ENCODE measurements around the gene CDH8. TPM values are rescaled to one million over a fixed set of nuclear protein-coding genes. Genes with fewer than 3 reads are reported as not detected.

CDH8 gene
- total RNA-seq, 1 experiment from 2014 or later, result 2.5 TPM

DNA sequence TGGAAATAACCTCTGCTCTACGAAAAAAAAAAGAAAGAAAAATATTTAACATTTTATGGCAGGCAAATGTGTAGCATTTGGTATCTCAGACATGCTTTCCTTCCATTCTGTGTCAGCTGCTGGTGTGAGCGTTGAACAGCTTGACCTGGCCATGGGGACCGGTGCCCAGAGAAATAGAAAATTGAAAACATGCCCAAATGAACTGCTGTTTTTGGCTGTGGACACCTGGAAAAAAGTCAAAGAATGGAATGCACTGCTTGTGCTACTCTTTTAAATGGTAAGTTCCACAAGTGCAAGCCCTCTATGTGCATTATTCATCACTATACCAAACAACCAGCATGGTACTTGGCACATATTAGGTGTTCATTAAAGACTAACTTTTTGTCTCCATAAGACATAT is 127.2 kb downstream of the CDH8 start:
- H3K9ac ChIP-seq (ENCODE audit: low read length), result no peak overlapping the region
- DNase-seq (ENCODE audit: low read depth, low spot score) (no peak), ATAC-seq (no peak)
- no peak overlapping the region for H2AFZ ChIP-seq (ENCODE audit: low read depth, low read length, poor library complexity, severe bottlenecking)
- ChIA-PET RAD21 (ENCODE audit: low non-redundant PET in 1 of 2, low total read pairs in 2 of 2, uncharacterized antibody in 2 of 2, unreplicated experiment in 2 of 2) (no interaction called here), CTCF (no interaction called here), POLR2A (no interaction called here)
- H4K20me1 ChIP-seq (ENCODE audit: insufficient read depth), result no peaks in the 10 kb centered on the region
- H3K36me3 ChIP-seq (ENCODE audit: control insufficient read depth in 1 of 2, insufficient read depth in 2 of 2, low read length in 2 of 2), result no peaks in the 10 kb centered on the region
- H3K9me3 ChIP-seq (ENCODE audit: control insufficient read depth in 1 of 2, insufficient read depth in 1 of 2, low read depth in 1 of 2, low read length in 2 of 2), result peaks cover 6 to 34% of the 10 kb centered on the region in 2 experiments; a peak in 2 of 4 replicates
- BruUV-seq (replicated peaks), result no TSS peak
- intact Hi-C loops (cut with micrococcal nuclease), result no loop called here
- H3K79me2 ChIP-seq (ENCODE audit: insufficient read depth, low read length), result no peaks in the 10 kb centered on the region
- H3K27me3 ChIP-seq (ENCODE audit: insufficient read depth, low read length), result no peaks in the 10 kb centered on the region
- H3K27ac ChIP-seq (ENCODE audit: low read depth, low read length), result no peak overlapping the region
- H3K4me3 ChIP-seq (replicated peaks in 1 of 2; ENCODE audit: low read depth in 1 of 2, low read length in 2 of 2), result no peak overlapping the region
- no peak overlapping the region for H3K4me2 ChIP-seq (ENCODE audit: low read length)
- H3K9me2 ChIP-seq (ENCODE audit: insufficient read depth), result no peaks in the 10 kb centered on the region
- no peaks in the 10 kb centered on the region for H3K4me1 ChIP-seq (ENCODE audit: control insufficient read depth in 1 of 2, insufficient read depth in 2 of 2, low read length in 2 of 2)
- TF ChIP-seq SP1 (IDR thresholded peaks at IDR 0.05; ENCODE audit: low read depth), result no peak
- TF ChIP-seq, protein P1, sequence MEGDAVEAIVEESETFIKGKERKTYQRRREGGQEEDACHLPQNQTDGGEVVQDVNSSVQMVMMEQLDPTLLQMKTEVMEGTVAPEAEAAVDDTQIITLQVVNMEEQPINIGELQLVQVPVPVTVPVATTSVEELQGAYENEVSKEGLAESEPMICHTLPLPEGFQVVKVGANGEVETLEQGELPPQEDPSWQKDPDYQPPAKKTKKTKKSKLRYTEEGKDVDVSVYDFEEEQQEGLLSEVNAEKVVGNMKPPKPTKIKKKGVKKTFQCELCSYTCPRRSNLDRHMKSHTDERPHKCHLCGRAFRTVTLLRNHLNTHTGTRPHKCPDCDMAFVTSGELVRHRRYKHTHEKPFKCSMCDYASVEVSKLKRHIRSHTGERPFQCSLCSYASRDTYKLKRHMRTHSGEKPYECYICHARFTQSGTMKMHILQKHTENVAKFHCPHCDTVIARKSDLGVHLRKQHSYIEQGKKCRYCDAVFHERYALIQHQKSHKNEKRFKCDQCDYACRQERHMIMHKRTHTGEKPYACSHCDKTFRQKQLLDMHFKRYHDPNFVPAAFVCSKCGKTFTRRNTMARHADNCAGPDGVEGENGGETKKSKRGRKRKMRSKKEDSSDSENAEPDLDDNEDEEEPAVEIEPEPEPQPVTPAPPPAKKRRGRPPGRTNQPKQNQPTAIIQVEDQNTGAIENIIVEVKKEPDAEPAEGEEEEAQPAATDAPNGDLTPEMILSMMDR (IDR thresholded peaks at IDR 0.05 in 2 of 3, conservative IDR thresholded peaks at IDR 0.05 in 1 of 3; ENCODE audit: borderline replicate concordance in 1 of 3, insufficient read depth in 1 of 3, low read depth in 2 of 3, low read length in 2 of 3), result no peak
- TF ChIP-seq SRF (IDR thresholded peaks at IDR 0.05; ENCODE audit: low read depth), result no peak
- no peak for TF ChIP-seq FOSL1 (IDR thresholded peaks at IDR 0.05; ENCODE audit: low read depth)
- TF ChIP-seq EGR1 (IDR thresholded peaks at IDR 0.05; ENCODE audit: low read depth), result no peak
- TF ChIP-seq CEBPB (IDR thresholded peaks at IDR 0.05; ENCODE audit: low read depth), result no peak
- TF ChIP-seq JUND (IDR thresholded peaks at IDR 0.05), result no peak
- no peak for TF ChIP-seq ELF1 (IDR thresholded peaks at IDR 0.05; ENCODE audit: borderline replicate concordance, low read depth)
- TF ChIP-seq ZFX (IDR thresholded peaks at IDR 0.05), result no peak
- TF ChIP-seq, protein P2, sequence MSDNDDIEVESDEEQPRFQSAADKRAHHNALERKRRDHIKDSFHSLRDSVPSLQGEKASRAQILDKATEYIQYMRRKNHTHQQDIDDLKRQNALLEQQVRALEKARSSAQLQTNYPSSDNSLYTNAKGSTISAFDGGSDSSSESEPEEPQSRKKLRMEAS (IDR thresholded peaks at IDR 0.05), result no peak
- TF ChIP-seq SIN3A (IDR thresholded peaks at IDR 0.05; ENCODE audit: low read depth), result no peak

DNA sequence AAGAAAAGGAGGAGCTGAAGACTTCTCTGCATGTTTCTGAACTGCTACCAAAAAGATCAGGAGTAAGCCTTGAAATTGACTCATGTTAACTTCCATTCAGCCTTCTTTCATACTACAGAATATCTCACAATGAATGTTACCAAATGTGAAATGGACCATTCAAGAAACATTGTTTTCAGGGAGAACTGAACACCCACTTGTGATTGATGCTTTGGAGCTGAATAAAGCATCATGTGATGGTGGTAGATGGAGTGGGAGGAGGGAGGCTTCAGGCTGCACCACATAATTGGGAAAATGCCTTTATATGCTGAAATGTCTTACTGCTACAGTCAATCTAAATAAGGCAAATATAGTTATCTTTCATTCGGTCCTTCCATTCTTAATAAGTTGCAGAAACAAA is 127.8 kb downstream of the CDH8 start:
- H3K4me1 ChIP-seq (ENCODE audit: control insufficient read depth in 1 of 2, insufficient read depth in 2 of 2, low read length in 2 of 2), result no peaks in the 10 kb centered on the region
- H3K9ac ChIP-seq (ENCODE audit: low read length), result no peak overlapping the region
- BruUV-seq (replicated peaks), result no TSS peak
- no peak overlapping the region for H3K4me2 ChIP-seq (ENCODE audit: low read length)
- DNase-seq (ENCODE audit: low read depth, low spot score) (no peak), ATAC-seq (no peak)
- H3K9me2 ChIP-seq (ENCODE audit: insufficient read depth), result no peaks in the 10 kb centered on the region
- no peaks in the 10 kb centered on the region for H3K79me2 ChIP-seq (ENCODE audit: insufficient read depth, low read length)
- intact Hi-C loops (cut with micrococcal nuclease), result no loop called here
- no peaks in the 10 kb centered on the region for H3K27me3 ChIP-seq (ENCODE audit: insufficient read depth, low read length)
- no peaks in the 10 kb centered on the region for H3K36me3 ChIP-seq (ENCODE audit: control insufficient read depth in 1 of 2, insufficient read depth in 2 of 2, low read length in 2 of 2)
- H3K9me3 ChIP-seq (ENCODE audit: control insufficient read depth in 1 of 2, insufficient read depth in 1 of 2, low read depth in 1 of 2, low read length in 2 of 2), result peaks cover 6 to 34% of the 10 kb centered on the region in 2 experiments; a peak in 2 of 4 replicates
- no peak overlapping the region for H3K27ac ChIP-seq (ENCODE audit: low read depth, low read length)
- RAD21 ChIA-PET (ENCODE audit: low non-redundant PET in 1 of 2, low total read pairs in 2 of 2, uncharacterized antibody in 2 of 2, unreplicated experiment in 2 of 2), result no interaction called here
- H4K20me1 ChIP-seq (ENCODE audit: insufficient read depth), result no peaks in the 10 kb centered on the region
- no peak overlapping the region for H3K4me3 ChIP-seq (replicated peaks in 1 of 2; ENCODE audit: low read depth in 1 of 2, low read length in 2 of 2)
- H2AFZ ChIP-seq (ENCODE audit: low read depth, low read length, poor library complexity, severe bottlenecking), result no peak overlapping the region
- POLR2A ChIA-PET, result no interaction called here
- CTCF ChIA-PET, result no interaction called here
- no peak for TF ChIP-seq ELF1 (IDR thresholded peaks at IDR 0.05; ENCODE audit: borderline replicate concordance, low read depth)
- TF ChIP-seq, protein P3, sequence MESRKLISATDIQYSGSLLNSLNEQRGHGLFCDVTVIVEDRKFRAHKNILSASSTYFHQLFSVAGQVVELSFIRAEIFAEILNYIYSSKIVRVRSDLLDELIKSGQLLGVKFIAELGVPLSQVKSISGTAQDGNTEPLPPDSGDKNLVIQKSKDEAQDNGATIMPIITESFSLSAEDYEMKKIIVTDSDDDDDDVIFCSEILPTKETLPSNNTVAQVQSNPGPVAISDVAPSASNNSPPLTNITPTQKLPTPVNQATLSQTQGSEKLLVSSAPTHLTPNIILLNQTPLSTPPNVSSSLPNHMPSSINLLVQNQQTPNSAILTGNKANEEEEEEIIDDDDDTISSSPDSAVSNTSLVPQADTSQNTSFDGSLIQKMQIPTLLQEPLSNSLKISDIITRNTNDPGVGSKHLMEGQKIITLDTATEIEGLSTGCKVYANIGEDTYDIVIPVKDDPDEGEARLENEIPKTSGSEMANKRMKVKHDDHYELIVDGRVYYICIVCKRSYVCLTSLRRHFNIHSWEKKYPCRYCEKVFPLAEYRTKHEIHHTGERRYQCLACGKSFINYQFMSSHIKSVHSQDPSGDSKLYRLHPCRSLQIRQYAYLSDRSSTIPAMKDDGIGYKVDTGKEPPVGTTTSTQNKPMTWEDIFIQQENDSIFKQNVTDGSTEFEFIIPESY (IDR thresholded peaks at IDR 0.05; ENCODE audit: extremely low read depth, insufficient replicate concordance, low read length), result no peak
- no peak for TF ChIP-seq SIN3A (IDR thresholded peaks at IDR 0.05; ENCODE audit: low read depth)
- TF ChIP-seq EZH2 (IDR thresholded peaks at IDR 0.05), result no peak
- TF ChIP-seq SRF (IDR thresholded peaks at IDR 0.05; ENCODE audit: low read depth), result no peak
- TF ChIP-seq RAD21 (IDR thresholded peaks at IDR 0.05; ENCODE audit: low read depth), result no peak
- TF ChIP-seq, protein P4, sequence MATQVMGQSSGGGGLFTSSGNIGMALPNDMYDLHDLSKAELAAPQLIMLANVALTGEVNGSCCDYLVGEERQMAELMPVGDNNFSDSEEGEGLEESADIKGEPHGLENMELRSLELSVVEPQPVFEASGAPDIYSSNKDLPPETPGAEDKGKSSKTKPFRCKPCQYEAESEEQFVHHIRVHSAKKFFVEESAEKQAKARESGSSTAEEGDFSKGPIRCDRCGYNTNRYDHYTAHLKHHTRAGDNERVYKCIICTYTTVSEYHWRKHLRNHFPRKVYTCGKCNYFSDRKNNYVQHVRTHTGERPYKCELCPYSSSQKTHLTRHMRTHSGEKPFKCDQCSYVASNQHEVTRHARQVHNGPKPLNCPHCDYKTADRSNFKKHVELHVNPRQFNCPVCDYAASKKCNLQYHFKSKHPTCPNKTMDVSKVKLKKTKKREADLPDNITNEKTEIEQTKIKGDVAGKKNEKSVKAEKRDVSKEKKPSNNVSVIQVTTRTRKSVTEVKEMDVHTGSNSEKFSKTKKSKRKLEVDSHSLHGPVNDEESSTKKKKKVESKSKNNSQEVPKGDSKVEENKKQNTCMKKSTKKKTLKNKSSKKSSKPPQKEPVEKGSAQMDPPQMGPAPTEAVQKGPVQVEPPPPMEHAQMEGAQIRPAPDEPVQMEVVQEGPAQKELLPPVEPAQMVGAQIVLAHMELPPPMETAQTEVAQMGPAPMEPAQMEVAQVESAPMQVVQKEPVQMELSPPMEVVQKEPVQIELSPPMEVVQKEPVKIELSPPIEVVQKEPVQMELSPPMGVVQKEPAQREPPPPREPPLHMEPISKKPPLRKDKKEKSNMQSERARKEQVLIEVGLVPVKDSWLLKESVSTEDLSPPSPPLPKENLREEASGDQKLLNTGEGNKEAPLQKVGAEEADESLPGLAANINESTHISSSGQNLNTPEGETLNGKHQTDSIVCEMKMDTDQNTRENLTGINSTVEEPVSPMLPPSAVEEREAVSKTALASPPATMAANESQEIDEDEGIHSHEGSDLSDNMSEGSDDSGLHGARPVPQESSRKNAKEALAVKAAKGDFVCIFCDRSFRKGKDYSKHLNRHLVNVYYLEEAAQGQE (IDR thresholded peaks at IDR 0.05; ENCODE audit: low read depth), result no peak
